ENCODE measurements around the gene GTSE1.

GTSE1 gene

GRCh38 chr22:46366801-46367706, 70.4 kb downstream of the GTSE1 start:
- H3K36me3 Mint-ChIP-seq (ENCODE audit: insufficient read depth), result peaks cover 4% of the 10 kb centered on the region
- peak overlapping the region in 1 of 2 donors; percentile 53 for H3K4me3 Mint-ChIP-seq
- peaks cover 0 to 6% of the 10 kb centered on the region in 2 donors for H3K27me3 Mint-ChIP-seq
- H3K4me1 Mint-ChIP-seq (ENCODE audit: low read depth in 2 of 2), result peaks cover 30 to 42% of the 10 kb centered on the region in 2 donors
- H3K27ac Mint-ChIP-seq, result peak overlapping the region in 1 of 2 donors; percentile 67
- DNase-seq, result no peak
- H3K9me3 Mint-ChIP-seq, result no peaks in the 10 kb centered on the region
- ATAC-seq (replicated peaks), result no peak

GRCh38 chr22:46367707-46368191, 71.1 kb downstream of the GTSE1 start:
- peak overlapping the region; percentile 44 to 53 for H3K4me3 Mint-ChIP-seq
- H3K4me1 Mint-ChIP-seq (ENCODE audit: low read depth in 2 of 2), result peaks cover 37 to 44% of the 10 kb centered on the region in 2 donors
- H3K36me3 Mint-ChIP-seq (ENCODE audit: insufficient read depth), result peaks cover 4% of the 10 kb centered on the region
- peaks cover 0 to 5% of the 10 kb centered on the region in 2 donors for H3K27me3 Mint-ChIP-seq
- no peaks in the 10 kb centered on the region for H3K9me3 Mint-ChIP-seq
- DNase-seq, result peak; percentile 76 to 80 (median 79)
- ATAC-seq (replicated peaks), result peak; percentile 35
- H3K27ac Mint-ChIP-seq, result peak overlapping the region in 1 of 2 donors; percentile 67

GRCh38 chr22:46368422-46368821, 71.8 kb downstream of the GTSE1 start:
- peak overlapping the region in 1 of 2 donors; percentile 42 for H3K4me3 Mint-ChIP-seq
- H3K9me3 Mint-ChIP-seq, result no peaks in the 10 kb centered on the region
- peaks cover 4% of the 10 kb centered on the region for H3K36me3 Mint-ChIP-seq (ENCODE audit: insufficient read depth)
- DNase-seq (no peak), ATAC-seq (replicated peaks) (no peak)
- H3K27ac Mint-ChIP-seq, result no peak overlapping the region
- H3K27me3 Mint-ChIP-seq, result no peaks in the 10 kb centered on the region
- peaks cover 42 to 46% of the 10 kb centered on the region in 2 donors for H3K4me1 Mint-ChIP-seq (ENCODE audit: low read depth in 2 of 2)

- H3K36me3 Mint-ChIP-seq (ENCODE audit: insufficient read depth), result peaks cover 4% of the 10 kb centered on the region
- H3K9me3 Mint-ChIP-seq, result no peaks in the 10 kb centered on the region
- H3K4me1 Mint-ChIP-seq (ENCODE audit: low read depth in 2 of 2), result peaks cover 47 to 52% of the 10 kb centered on the region in 2 donors
- H3K4me3 Mint-ChIP-seq, result peak overlapping the region; percentile 81 to 82
- DNase-seq (no peak), ATAC-seq (replicated peaks) (no peak)
- peak overlapping the region in 1 of 2 donors; percentile 94 for H3K27ac Mint-ChIP-seq
- no peaks in the 10 kb centered on the region for H3K27me3 Mint-ChIP-seq
Measured at GRCh38 chr22:46368871-46369715, 72.4 kb downstream of the GTSE1 start.

- Mint-ChIP-seq H3K27me3 (no peaks in the 10 kb centered on the region), H3K27ac (peak overlapping the region; percentile 94 to 95), H3K9me3 (peaks cover 0 to under 1% of the 10 kb centered on the region in 2 donors), H3K4me3 (peak overlapping the region; percentile 81 to 82), H3K36me3 (ENCODE audit: insufficient read depth) (peaks cover 4% of the 10 kb centered on the region), H3K4me1 (ENCODE audit: low read depth in 2 of 2) (peaks cover 52 to 56% of the 10 kb centered on the region in 2 donors)
- DNase-seq, result peak in 2 of 3 experiments; percentile 25 to 26
- ATAC-seq (replicated peaks), result peak; percentile 31
Measured at GRCh38 chr22:46369716-46370583, 73.3 kb downstream of the GTSE1 start.

GRCh38 chr22:46370584-46371291, 74.1 kb downstream of the GTSE1 start:
- ATAC-seq (replicated peaks), result peak; percentile 80
- Mint-ChIP-seq H3K36me3 (ENCODE audit: insufficient read depth) (peaks cover 9% of the 10 kb centered on the region), H3K4me3 (peak overlapping the region; percentile 81 to 82), H3K27me3 (no peaks in the 10 kb centered on the region), H3K9me3 (peaks cover 0 to 8% of the 10 kb centered on the region in 2 donors), H3K4me1 (ENCODE audit: low read depth in 2 of 2) (peaks cover 53 to 62% of the 10 kb centered on the region in 2 donors), H3K27ac (peak overlapping the region; percentile 94 to 95)
- peak; percentile 77 to 78 (median 78) for DNase-seq

- peaks cover 9% of the 10 kb centered on the region for H3K36me3 Mint-ChIP-seq (ENCODE audit: insufficient read depth)
- DNase-seq (no peak), ATAC-seq (replicated peaks) (no peak)
- peaks cover 2 to 14% of the 10 kb centered on the region in 2 donors for H3K9me3 Mint-ChIP-seq
- H3K27ac Mint-ChIP-seq, result peak overlapping the region; percentile 94 to 95
- peaks cover 55 to 64% of the 10 kb centered on the region in 2 donors for H3K4me1 Mint-ChIP-seq (ENCODE audit: low read depth in 2 of 2)
- H3K27me3 Mint-ChIP-seq, result no peaks in the 10 kb centered on the region
- peak overlapping the region; percentile 81 to 82 for H3K4me3 Mint-ChIP-seq
Measured at GRCh38 chr22:46371623-46372226, 75.1 kb downstream of the GTSE1 start.

- no peak for ATAC-seq (replicated peaks)
- Mint-ChIP-seq H3K36me3 (ENCODE audit: insufficient read depth) (peaks cover 9% of the 10 kb centered on the region), H3K27me3 (no peaks in the 10 kb centered on the region), H3K4me1 (ENCODE audit: low read depth in 2 of 2) (peaks cover 54 to 63% of the 10 kb centered on the region in 2 donors), H3K4me3 (peak overlapping the region; percentile 81 to 82), H3K27ac (peak overlapping the region; percentile 63 to 95), H3K9me3 (peaks cover 2 to 14% of the 10 kb centered on the region in 2 donors)
- DNase-seq, result no peak
Measured at GRCh38 chr22:46372686-46373085, 76.0 kb downstream of the GTSE1 start.

GRCh38 chr22:46373159-46373558, 76.5 kb downstream of the GTSE1 start:
- no peaks in the 10 kb centered on the region for H3K27me3 Mint-ChIP-seq
- peak; percentile 24 to 32 (median 27) for DNase-seq
- peak overlapping the region; percentile 63 to 95 for H3K27ac Mint-ChIP-seq
- H3K9me3 Mint-ChIP-seq, result peaks cover 2 to 14% of the 10 kb centered on the region in 2 donors
- peaks cover 52 to 61% of the 10 kb centered on the region in 2 donors for H3K4me1 Mint-ChIP-seq (ENCODE audit: low read depth in 2 of 2)
- ATAC-seq (replicated peaks), result peak; percentile 16
- peak overlapping the region; percentile 81 to 82 for H3K4me3 Mint-ChIP-seq
- peaks cover 9% of the 10 kb centered on the region for H3K36me3 Mint-ChIP-seq (ENCODE audit: insufficient read depth)

- peak; percentile 48 to 52 (median 51) for DNase-seq
Measured at GRCh38 chr22:46373921-46374662, 77.4 kb downstream of the GTSE1 start.

More at GRCh38 chr22:46373921-46374662, 77.4 kb downstream of the GTSE1 start:
- peak overlapping the region; percentile 72 to 89 for H3K27ac Mint-ChIP-seq
- peak overlapping the region; percentile 81 to 82 for H3K4me3 Mint-ChIP-seq
- ATAC-seq (replicated peaks), result peak; percentile 44
- H3K36me3 Mint-ChIP-seq (ENCODE audit: insufficient read depth), result peaks cover 9% of the 10 kb centered on the region
- peaks cover 52 to 58% of the 10 kb centered on the region in 2 donors for H3K4me1 Mint-ChIP-seq (ENCODE audit: low read depth in 2 of 2)
- H3K9me3 Mint-ChIP-seq, result peaks cover 2 to 14% of the 10 kb centered on the region in 2 donors
- H3K27me3 Mint-ChIP-seq, result no peaks in the 10 kb centered on the region

All from effector memory CD8-positive, alpha-beta T cell (primary cell).